Ramos (cell line): ENCODE results near the gene SAFB2.

Experiments
- in situ Hi-C: fragments of 300-500 bp; cut with MboI; formaldehyde crosslinking; loops from one replicate; pipeline ENCODE4 v1.14.3; 2022; ENCODE audit warnings: low sequenced_read_pairs; ENCODE audit not compliant: unreplicated experiment

Gene SAFB2

DNA sequence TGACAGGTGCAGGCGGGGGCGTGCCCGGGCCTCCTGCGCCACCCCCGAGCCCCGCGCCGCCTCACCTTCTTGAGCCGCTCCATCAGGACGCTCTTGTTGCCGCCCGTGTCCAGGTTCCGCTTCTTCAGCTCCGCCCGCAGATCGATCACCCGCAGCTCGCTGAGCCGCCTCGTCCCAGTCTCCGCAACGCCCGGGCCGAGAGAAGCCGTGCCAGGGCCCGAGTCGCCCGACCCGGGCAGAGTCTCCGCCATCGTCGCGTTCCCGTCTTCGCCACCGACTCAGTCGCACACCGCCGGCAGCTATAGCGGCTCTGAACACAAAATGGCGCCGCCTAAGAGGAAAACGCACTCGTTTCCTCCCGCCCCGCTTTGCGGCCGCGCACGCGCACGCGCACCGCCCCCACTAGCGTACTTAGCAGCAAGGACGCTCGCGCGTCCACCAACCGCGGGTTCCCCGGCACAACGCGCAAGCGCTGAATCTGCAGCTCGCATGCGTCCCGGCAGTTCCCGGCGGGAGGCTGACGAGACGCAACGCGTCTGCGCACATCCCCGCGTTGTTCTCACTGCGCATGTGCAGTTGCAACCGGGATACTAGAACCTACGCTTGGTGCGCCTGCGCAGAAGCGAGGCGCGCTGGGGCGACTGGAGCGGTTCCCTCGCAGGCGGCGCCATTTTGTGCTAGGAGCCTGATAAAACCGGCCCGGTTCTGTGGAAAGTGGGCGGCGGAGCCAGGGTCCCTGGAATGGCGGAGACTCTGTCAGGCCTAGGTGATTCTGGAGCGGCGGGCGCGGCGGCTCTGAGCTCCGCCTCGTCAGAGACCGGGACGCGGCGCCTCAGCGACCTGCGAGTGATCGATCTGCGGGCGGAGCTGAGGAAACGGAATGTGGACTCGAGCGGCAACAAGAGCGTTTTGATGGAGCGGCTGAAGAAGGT is at the start of gene SAFB2, which contains the start of gene SAFB:
TSS of gene SAFB2 (minus strand) at position 312 of the 932 bp plus-strand sequence. CDS start at position 251, 61 bp downstream.
TSS of gene SAFB (plus strand) at position 619 of the 932 bp plus-strand sequence. CDS start at position 742, 123 bp downstream.
- in situ Hi-C loops, result no loop called here

DNA sequence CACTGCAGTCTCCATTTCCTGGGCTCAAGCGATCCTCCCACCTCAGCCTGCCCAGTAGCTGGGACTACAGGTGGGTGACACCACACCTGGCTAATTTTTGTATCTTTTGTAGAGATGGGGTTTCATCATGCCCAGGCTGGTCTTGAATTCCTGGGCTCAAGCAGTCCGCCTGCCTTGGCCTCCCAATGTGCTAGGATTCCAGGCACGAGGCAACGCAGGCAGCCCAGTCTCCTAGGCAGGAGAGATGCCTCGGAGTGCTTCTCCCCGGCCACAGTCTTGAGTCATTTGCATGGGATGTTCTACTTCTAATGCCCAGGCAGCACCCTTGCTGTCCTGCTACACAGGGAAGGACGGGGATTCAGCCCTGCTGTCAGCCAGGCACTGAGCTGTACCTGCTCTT is 49.0 kb upstream of the SAFB2 start:
- in situ Hi-C loops, result no loop called here

DNA sequence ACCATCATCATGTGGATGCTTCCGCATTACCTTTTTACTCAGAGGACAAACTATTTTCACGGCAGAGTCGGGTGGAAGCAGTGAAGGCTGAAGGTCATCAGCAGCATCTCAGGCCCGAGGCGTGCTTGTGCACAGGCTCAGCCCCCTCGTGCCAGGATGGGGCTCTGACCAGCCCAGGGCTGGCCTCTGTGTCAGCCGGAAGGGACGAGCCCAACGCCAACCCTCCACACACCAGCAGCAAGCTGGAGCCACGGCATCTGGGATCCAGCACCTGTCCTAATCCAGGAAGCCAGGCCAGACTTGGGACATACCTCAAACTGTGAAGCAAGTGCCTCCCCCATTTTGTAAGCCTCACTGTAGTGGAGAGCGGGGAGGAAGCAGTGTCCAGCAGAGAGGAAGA is 46.6 kb upstream of the SAFB2 start:
- in situ Hi-C loops, result no loop called here

DNA sequence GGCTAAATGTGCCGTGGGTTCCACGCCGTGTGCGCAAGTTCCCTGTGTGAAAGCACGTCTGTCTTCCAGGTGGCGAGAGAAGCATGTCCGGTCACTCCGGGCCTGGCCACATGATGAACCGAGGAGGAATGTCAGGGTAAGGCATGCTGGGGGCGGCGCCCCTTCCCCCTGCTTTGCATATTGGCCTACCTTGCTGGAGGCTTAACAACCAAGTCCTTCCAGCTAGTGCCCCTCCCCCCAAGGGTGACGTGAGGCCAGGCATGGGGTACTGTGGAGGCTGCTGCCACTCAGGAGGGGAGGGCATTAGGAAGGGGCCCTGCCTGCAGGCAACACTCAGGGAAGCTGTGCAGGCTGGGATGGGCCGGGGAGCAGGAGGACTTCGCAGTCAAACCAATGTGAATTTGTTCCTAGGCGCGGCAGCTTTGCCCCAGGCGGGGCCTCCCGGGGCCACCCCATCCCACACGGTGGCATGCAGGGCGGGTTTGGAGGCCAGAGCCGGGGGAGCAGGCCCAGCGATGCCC is 45.2 kb upstream of the SAFB2 start:
- in situ Hi-C loops, result no loop called here

DNA sequence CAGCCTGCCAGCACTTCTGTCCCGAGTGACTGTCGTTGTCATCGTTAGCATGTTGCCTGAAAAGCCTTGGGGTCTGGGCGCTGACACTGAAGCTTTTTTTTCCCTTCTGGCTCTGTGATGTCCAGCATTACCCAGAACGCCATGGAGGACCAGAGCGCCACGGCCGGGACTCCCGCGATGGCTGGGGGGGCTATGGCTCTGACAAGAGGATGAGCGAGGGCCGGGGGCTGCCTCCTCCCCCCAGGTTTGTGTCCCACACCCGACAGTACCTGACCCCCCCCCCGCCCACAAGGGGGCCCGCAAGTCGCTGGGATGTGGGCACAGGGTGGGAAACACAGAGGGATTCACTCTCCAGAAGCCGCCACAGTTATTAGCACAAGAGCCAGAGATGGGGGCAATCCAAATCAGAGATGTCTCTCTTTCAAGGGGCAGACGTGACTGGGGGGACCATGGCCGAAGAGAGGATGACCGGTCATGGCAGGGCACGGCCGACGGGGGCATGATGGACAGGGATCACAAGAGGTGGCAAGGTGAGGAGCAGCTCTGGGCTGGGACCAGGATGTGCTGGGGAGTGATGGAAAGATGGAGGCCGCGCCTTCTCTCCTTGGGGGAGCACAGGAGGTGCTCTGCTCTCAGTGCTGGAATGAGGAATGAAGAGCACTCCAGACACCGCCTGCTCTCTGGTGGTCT is 44.5 kb upstream of the SAFB2 start:
- in situ Hi-C loops, result no loop called here

- in situ Hi-C loops, result no loop called here
Measured at GRCh38 chr19:5665781-5666513, 43.4 kb upstream of the SAFB2 start.

- in situ Hi-C loops, result no loop called here
Measured at GRCh38 chr19:5664515-5664914, 41.9 kb upstream of the SAFB2 start.

GRCh38 chr19:5663904-5664303 is 41.3 kb upstream of the SAFB2 start:
- in situ Hi-C loops, result no loop called here

DNA sequence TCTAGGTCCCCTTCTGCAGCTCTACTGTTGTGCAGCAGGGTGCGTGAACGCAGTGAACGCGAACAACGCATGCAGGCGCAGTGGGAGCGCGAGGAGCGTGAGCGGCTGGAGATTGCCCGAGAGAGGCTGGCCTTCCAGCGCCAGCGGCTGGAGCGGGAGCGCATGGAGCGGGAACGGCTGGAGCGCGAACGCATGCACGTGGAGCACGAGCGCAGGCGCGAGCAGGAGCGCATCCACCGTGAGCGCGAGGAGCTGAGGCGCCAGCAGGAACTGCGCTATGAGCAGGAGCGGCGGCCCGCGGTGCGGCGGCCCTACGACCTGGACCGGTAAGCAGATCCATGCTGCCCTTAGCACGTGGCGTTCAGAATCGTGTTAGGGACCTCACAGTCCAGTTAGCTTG is 38.9 kb upstream of the SAFB2 start:
- in situ Hi-C loops, result no loop called here

GRCh38 chr19:5655412-5655811 is 32.8 kb upstream of the SAFB2 start:
- in situ Hi-C loops, result no loop called here

GRCh38 chr19:5654931-5655330 is 32.4 kb upstream of the SAFB2 start:
- in situ Hi-C loops, result no loop called here

DNA sequence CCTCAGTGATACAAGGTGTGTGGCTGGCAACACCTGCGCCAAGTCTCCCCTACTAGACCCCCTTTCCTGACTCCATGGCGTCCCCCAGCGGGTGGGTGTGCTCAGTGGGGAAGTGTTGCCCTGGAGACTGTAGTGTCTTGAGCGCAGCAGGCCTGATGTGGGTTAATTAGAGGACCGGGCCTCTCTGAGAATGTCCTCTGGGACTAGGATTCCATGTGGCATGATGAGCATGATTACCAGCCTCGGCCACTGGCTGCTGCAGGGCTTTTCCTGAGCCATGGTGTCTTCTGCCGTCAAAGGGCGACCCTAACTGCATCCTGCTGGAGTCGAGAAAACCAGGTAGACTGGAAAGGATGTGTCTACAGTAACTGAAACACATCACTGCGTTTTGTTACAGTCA is 29.7 kb upstream of the SAFB2 start:
- in situ Hi-C loops, result no loop called here

DNA sequence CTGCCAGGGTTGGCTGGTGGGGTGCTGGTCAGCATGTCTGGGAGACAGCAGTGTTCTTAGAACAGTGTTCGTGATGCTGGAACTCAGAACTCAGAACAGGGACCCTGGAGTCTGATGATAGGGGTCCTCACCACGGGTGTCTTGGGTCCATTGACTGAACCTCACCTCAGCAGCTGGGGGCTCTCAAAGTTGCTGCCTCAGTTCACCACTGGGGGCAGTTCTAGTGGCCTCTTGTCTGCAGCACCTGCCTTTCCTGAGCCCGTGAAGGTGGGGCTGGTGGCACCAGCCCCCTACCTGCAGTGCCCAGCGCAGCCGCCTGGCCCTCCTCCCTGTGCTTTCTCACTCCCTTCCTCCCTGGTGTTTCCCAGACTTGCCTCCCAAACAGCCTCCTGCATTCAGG is 28.8 kb upstream of the SAFB2 start:
- in situ Hi-C loops, result no loop called here

DNA sequence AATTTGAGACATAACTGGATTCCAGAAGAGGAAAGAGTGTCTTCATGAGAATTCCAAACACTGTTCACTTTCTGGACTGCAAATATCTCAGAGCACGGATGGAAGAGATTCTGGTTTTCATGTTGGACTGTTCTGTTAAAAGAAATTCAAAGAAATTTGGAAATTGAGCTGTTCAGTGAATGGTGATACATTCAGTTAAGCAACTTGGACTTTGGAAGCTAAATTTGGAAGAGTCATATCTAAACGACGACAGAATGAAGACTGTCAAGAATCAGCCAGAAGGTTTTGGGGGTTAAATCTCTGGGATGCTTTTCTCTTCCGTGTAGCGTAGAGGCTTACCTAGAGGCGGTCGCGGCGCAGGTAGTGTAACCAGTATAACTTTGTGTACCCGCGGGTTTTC is 25.9 kb upstream of the SAFB2 start:
- in situ Hi-C loops, result no loop called here

- in situ Hi-C loops, result no loop called here
Measured at GRCh38 chr19:5646703-5647102, 24.1 kb upstream of the SAFB2 start.

- in situ Hi-C loops, result no loop called here
Measured at GRCh38 chr19:5645409-5645808, 22.8 kb upstream of the SAFB2 start.

- in situ Hi-C loops, result no loop called here
Measured at GRCh38 chr19:5644037-5644436, 21.5 kb upstream of the SAFB2 start.

DNA sequence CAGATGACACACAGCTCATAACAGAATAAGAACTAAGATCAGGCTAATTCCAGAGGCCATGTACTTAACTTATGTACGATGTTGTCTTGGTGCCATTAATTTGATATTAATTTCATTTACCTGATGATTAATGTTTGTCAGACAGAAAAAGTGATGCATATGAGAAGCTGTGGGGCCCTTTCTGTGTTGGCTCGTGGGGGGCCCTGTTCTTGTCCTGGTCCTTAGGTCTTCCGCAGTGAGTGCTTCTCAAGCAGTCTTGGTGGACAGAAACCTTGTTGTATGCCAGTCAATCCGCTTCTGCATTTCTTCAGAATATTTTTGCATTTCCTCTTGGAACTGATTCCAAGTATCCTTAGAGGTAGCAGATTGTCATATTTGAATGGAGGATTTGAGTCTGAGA is 20.5 kb upstream of the SAFB2 start:
- in situ Hi-C loops, result no loop called here

- in situ Hi-C loops, result no loop called here
Measured at GRCh38 chr19:5642204-5642603, 19.6 kb upstream of the SAFB2 start.

GRCh38 chr19:5641171-5641570 is 18.6 kb upstream of the SAFB2 start:
- in situ Hi-C loops, result no loop called here

DNA sequence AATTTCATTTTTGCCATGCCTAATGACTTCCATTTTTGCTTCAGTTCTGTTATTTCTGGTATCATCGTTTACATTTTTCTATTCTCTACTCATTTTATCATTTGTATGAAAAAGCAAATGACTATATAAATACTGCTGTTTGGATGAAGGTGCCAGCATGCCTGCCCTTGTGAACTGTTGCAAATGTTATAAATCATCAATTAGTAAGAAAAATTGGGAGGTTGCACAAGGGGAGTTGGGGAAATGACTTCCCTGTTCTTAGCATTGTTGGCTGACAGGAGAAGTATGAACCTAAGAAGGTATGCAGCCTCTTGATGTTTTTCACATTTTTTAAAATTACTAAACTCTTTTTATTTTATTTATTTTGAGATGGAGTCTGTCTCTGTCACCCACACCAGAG is 15.4 kb upstream of the SAFB2 start:
- in situ Hi-C loops, result no loop called here
